Stimulated activated CD8-positive, alpha-beta memory T cell treated with anti-CD3 and anti-CD28 coated beads, Interleukin-2, amount 100 ng/mL, for 48 hours (primary cell): ENCODE results near the gene SMC6.

Source experiments
- DNase-seq, 2 donors: peaks; one replicate each; pipeline ENCODE4 v3.0.0-alpha.2; 2020; ENCODE audit warnings: low read depth in 2 of 2

SMC6 gene

GRCh38 chr2:17649026-17649425 is 104.6 kb downstream of the SMC6 start:
- DNase-seq, result no peak

- DNase-seq, result no peak
These were observed 105.0 kb downstream of the SMC6 start for GRCh38 chr2:17648581-17648980.

GRCh38 chr2:17646838-17647701 is 106.5 kb downstream of the SMC6 start:
- no peak for DNase-seq

GRCh38 chr2:17646081-17646554 is 107.5 kb downstream of the SMC6 start:
- no peak for DNase-seq

GRCh38 chr2:17644997-17645720 is 108.5 kb downstream of the SMC6 start:
- no peak for DNase-seq

- DNase-seq, result peak in 1 of 2 donors; percentile 8
These were observed 110.5 kb downstream of the SMC6 start for GRCh38 chr2:17643031-17643615.

GRCh38 chr2:17640406-17640805 is 113.2 kb downstream of the SMC6 start:
- no peak for DNase-seq

GRCh38 chr2:17638196-17638743 is 115.3 kb downstream of the SMC6 start:
- no peak for DNase-seq

GRCh38 chr2:17637131-17637906 is 116.3 kb downstream of the SMC6 start:
- no peak for DNase-seq

- DNase-seq, result no peak
These were observed 117.4 kb downstream of the SMC6 start for GRCh38 chr2:17636257-17636656.

- no peak for DNase-seq
These were observed 118.6 kb downstream of the SMC6 start for GRCh38 chr2:17634997-17635396.

- DNase-seq, result no peak
These were observed 123.5 kb downstream of the SMC6 start for GRCh38 chr2:17630089-17630488.

- DNase-seq, result no peak
These were observed 125.0 kb downstream of the SMC6 start for GRCh38 chr2:17628349-17629261.

GRCh38 chr2:17627434-17627833 is 126.2 kb downstream of the SMC6 start:
- no peak for DNase-seq

- DNase-seq, result no peak
These were observed 126.6 kb downstream of the SMC6 start for GRCh38 chr2:17626986-17627385.

GRCh38 chr2:17625446-17625845 is 128.2 kb downstream of the SMC6 start:
- no peak for DNase-seq

- DNase-seq, result no peak
These were observed 131.8 kb downstream of the SMC6 start for GRCh38 chr2:17621781-17622180.

GRCh38 chr2:17620841-17621240 is 132.8 kb downstream of the SMC6 start:
- no peak for DNase-seq

GRCh38 chr2:17620280-17620679 is 133.3 kb downstream of the SMC6 start:
- no peak for DNase-seq

GRCh38 chr2:17617955-17618354 is 135.7 kb downstream of the SMC6 start:
- no peak for DNase-seq
